HEK293 (cell line): ENCODE results near the gene SIKE1.

Experiments used
- EGR2 ChIP-seq: fragments of 450-650 bp; formaldehyde crosslinking; IDR thresholded peaks from 2 replicates; pipeline ENCODE4 v1.5.1; 2016; ENCODE audit warnings: low read depth, missing biosample characterization, missing genetic modification characterization
- HOXC10 ChIP-seq: sonication (generic); formaldehyde crosslinking; IDR thresholded peaks from 2 replicates; pipeline ENCODE4 v1.8.1; 2023; ENCODE audit warnings: mild to moderate bottlenecking, missing genetic modification reagents
- KLF9 ChIP-seq: fragments of 450-650 bp; formaldehyde crosslinking; IDR thresholded peaks from 2 replicates; pipeline ENCODE4 v1.5.1; 2016; ENCODE audit warnings: missing biosample characterization, missing genetic modification characterization, low read depth
- PRDM6 ChIP-seq: fragments of 450-650 bp; formaldehyde crosslinking; IDR thresholded peaks from 2 replicates; pipeline ENCODE4 v1.5.1; 2017; ENCODE audit warnings: missing biosample characterization, missing genetic modification characterization
- SP3 ChIP-seq: fragments of 450-650 bp; formaldehyde crosslinking; IDR thresholded peaks from 2 replicates; pipeline ENCODE4 v1.5.1; 2016; ENCODE audit warnings: missing biosample characterization, missing genetic modification characterization
- TCF7L2 ChIP-seq: IDR thresholded peaks from 2 replicates; pipeline ENCODE4 v1.6.1; 2011; ENCODE audit warnings: low read depth, mild to moderate bottlenecking, inconsistent platforms, low read length, moderate library complexity, borderline replicate concordance
- YY1 ChIP-seq: fragments of 450-650 bp; formaldehyde crosslinking; IDR thresholded peaks from 2 replicates; pipeline ENCODE4 v1.5.1; 2018; ENCODE audit warnings: missing biosample characterization, missing genetic modification characterization
- ZBTB17 ChIP-seq: fragments of 450-650 bp; formaldehyde crosslinking; IDR thresholded peaks from 2 replicates; pipeline ENCODE4 v1.5.1; 2016; ENCODE audit warnings: missing biosample characterization, missing genetic modification characterization
- ZEB2 ChIP-seq: fragments of 450-650 bp; formaldehyde crosslinking; IDR thresholded peaks from 2 replicates; pipeline ENCODE4 v1.5.1; 2016; ENCODE audit warnings: missing biosample characterization, missing genetic modification characterization
- ZFP41 ChIP-seq: fragments of 450-650 bp; formaldehyde crosslinking; IDR thresholded peaks from 2 replicates; pipeline ENCODE4 v1.5.1; 2016; ENCODE audit warnings: missing biosample characterization, missing genetic modification characterization, borderline replicate concordance
- ZNF155 ChIP-seq: fragments of 450-650 bp; formaldehyde crosslinking; IDR thresholded peaks from 2 replicates; pipeline ENCODE4 v1.5.1; 2016; ENCODE audit warnings: missing biosample characterization, missing genetic modification characterization
- ZNF2 ChIP-seq: fragments of 450-650 bp; formaldehyde crosslinking; IDR thresholded peaks from 2 replicates; pipeline ENCODE4 v1.5.1; 2016; ENCODE audit warnings: missing biosample characterization, missing genetic modification characterization
- ZNF324 ChIP-seq: fragments of 450-650 bp; formaldehyde crosslinking; IDR thresholded peaks from 2 replicates; pipeline ENCODE4 v1.5.1; 2016; ENCODE audit warnings: missing biosample characterization, missing genetic modification characterization
- ZNF335 ChIP-seq: fragments of 450-650 bp; formaldehyde crosslinking; conservative IDR thresholded peaks from 2 replicates; pipeline ENCODE4 v1.5.1; 2016; ENCODE audit warnings: missing biosample characterization, missing genetic modification characterization
- ZNF391 ChIP-seq: fragments of 450-650 bp; formaldehyde crosslinking; IDR thresholded peaks from 2 replicates; pipeline ENCODE4 v1.5.1; 2016; ENCODE audit warnings: low read depth, missing biosample characterization, missing genetic modification characterization, borderline replicate concordance
- ZNF398 ChIP-seq: fragments of 450-650 bp; formaldehyde crosslinking; IDR thresholded peaks from 2 replicates; pipeline ENCODE4 v1.5.1; 2017; ENCODE audit warnings: missing biosample characterization, missing genetic modification characterization
- ZNF501 ChIP-seq: fragments of 450-650 bp; formaldehyde crosslinking; IDR thresholded peaks from 2 replicates; pipeline ENCODE4 v1.5.1; 2016; ENCODE audit warnings: missing biosample characterization, missing genetic modification characterization
- ZNF529 ChIP-seq: fragments of 450-650 bp; formaldehyde crosslinking; IDR thresholded peaks from 2 replicates; pipeline ENCODE4 v1.5.1; 2017; ENCODE audit warnings: missing genetic modification characterization, missing biosample characterization; ENCODE audit not compliant: insufficient replicate concordance
- ZNF629 ChIP-seq: fragments of 450-650 bp; formaldehyde crosslinking; IDR thresholded peaks from 2 replicates; pipeline ENCODE4 v1.5.1; 2017; ENCODE audit warnings: missing biosample characterization, missing genetic modification characterization
- ZXDB ChIP-seq: fragments of 450-650 bp; formaldehyde crosslinking; IDR thresholded peaks from 2 replicates; pipeline ENCODE4 v1.5.1; 2016; ENCODE audit warnings: missing biosample characterization, missing genetic modification characterization
- TF ChIP-seq, protein P1 (sequence below): fragments of 450-650 bp; formaldehyde crosslinking; IDR thresholded peaks from 2 replicates; pipeline ENCODE4 v1.5.1; 2016; ENCODE audit warnings: missing biosample characterization, missing genetic modification characterization
- TF ChIP-seq, protein P2 (sequence below): fragments of 450-650 bp; formaldehyde crosslinking; IDR thresholded peaks from 2 replicates; pipeline ENCODE4 v1.5.1; 2016; ENCODE audit warnings: missing biosample characterization, missing genetic modification characterization
- TF ChIP-seq, protein P3 (sequence below): fragments of 450-650 bp; formaldehyde crosslinking; IDR thresholded peaks from 2 replicates; pipeline ENCODE4 v1.5.1; 2016; ENCODE audit warnings: missing biosample characterization, missing genetic modification characterization, borderline replicate concordance
- TF ChIP-seq, protein P4 (sequence below): fragments of 450-650 bp; formaldehyde crosslinking; IDR thresholded peaks from 2 replicates; pipeline ENCODE4 v1.5.1; 2017; ENCODE audit warnings: missing biosample characterization, missing genetic modification characterization
- TF ChIP-seq, protein P5 (sequence below): fragments of 450-650 bp; IDR thresholded peaks from 2 replicates; pipeline ENCODE4 v1.5.1; 2018; ENCODE audit warnings: missing biosample characterization, mild to moderate bottlenecking, missing genetic modification characterization
- TF ChIP-seq, protein P6 (sequence below): fragments of 450-650 bp; formaldehyde crosslinking; IDR thresholded peaks from 2 replicates; pipeline ENCODE4 v1.5.1; 2016; ENCODE audit warnings: missing biosample characterization, missing genetic modification characterization

The SIKE1 gene

GRCh38 chr1:114757455-114758255, 22.8 kb downstream of the SIKE1 start, which contains the start of gene CSDE1 (continued):
- TF ChIP-seq, protein P1, sequence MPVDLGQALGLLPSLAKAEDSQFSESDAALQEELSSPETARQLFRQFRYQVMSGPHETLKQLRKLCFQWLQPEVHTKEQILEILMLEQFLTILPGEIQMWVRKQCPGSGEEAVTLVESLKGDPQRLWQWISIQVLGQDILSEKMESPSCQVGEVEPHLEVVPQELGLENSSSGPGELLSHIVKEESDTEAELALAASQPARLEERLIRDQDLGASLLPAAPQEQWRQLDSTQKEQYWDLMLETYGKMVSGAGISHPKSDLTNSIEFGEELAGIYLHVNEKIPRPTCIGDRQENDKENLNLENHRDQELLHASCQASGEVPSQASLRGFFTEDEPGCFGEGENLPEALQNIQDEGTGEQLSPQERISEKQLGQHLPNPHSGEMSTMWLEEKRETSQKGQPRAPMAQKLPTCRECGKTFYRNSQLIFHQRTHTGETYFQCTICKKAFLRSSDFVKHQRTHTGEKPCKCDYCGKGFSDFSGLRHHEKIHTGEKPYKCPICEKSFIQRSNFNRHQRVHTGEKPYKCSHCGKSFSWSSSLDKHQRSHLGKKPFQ: 0 out of 2 replicates have a peak, but pooled peaks have one; percentile 17
- TF ChIP-seq ZNF398 (peak; percentile 61; the same call in 1 of the 2 replicates), ZNF391 (tag by site-specific recombination) (peak; percentile 27; the same call in 1 of the 2 replicates), ZBTB17 (tag by site-specific recombination) (peak; percentile 80), ZNF501 (tag by site-specific recombination) (peak; percentile 90), TCF7L2 (no peak), KLF9 (tag by site-specific recombination) (peak; percentile 48), ZFP41 (tag by site-specific recombination) (no peak), ZNF155 (no peak), SP3 (peak; percentile 83), ZNF529 (tag by site-specific recombination) (no peak), ZEB2 (tag by site-specific recombination) (peak; percentile 47), ZXDB (peak; percentile 91), PRDM6 (tag by site-specific recombination) (no peak), HOXC10 (no peak), EGR2 (tag by site-specific recombination) (0 out of 2 replicates have a peak, but pooled peaks have one; percentile 8), ZNF324 (tag by site-specific recombination) (peak; percentile 91), ZNF335 (peak; percentile 92), YY1 (tag by site-specific recombination) (peak; percentile 95), ZNF2 (tag by site-specific recombination) (peak; percentile 86; the same call in 1 of the 2 replicates), ZNF629 (tag by site-specific recombination) (peak; percentile 82)
- TF ChIP-seq, protein P2, sequence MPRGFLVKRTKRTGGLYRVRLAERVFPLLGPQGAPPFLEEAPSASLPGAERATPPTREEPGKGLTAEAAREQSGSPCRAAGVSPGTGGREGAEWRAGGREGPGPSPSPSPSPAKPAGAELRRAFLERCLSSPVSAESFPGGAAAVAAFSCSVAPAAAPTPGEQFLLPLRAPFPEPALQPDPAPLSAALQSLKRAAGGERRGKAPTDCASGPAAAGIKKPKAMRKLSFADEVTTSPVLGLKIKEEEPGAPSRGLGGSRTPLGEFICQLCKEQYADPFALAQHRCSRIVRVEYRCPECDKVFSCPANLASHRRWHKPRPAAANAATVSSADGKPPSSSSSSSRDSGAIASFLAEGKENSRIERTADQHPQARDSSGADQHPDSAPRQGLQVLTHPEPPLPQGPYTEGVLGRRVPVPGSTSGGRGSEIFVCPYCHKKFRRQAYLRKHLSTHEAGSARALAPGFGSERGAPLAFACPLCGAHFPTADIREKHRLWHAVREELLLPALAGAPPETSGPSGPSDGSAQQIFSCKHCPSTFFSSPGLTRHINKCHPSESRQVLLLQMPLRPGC (tag by site-specific recombination): peak; percentile 82; the same call in 1 of the 2 replicates
- TF ChIP-seq, protein P3, sequence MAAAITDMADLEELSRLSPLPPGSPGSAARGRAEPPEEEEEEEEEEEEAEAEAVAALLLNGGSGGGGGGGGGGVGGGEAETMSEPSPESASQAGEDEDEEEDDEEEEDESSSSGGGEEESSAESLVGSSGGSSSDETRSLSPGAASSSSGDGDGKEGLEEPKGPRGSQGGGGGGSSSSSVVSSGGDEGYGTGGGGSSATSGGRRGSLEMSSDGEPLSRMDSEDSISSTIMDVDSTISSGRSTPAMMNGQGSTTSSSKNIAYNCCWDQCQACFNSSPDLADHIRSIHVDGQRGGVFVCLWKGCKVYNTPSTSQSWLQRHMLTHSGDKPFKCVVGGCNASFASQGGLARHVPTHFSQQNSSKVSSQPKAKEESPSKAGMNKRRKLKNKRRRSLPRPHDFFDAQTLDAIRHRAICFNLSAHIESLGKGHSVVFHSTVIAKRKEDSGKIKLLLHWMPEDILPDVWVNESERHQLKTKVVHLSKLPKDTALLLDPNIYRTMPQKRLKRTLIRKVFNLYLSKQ (tag by site-specific recombination): no peak
- TF ChIP-seq, protein P4, sequence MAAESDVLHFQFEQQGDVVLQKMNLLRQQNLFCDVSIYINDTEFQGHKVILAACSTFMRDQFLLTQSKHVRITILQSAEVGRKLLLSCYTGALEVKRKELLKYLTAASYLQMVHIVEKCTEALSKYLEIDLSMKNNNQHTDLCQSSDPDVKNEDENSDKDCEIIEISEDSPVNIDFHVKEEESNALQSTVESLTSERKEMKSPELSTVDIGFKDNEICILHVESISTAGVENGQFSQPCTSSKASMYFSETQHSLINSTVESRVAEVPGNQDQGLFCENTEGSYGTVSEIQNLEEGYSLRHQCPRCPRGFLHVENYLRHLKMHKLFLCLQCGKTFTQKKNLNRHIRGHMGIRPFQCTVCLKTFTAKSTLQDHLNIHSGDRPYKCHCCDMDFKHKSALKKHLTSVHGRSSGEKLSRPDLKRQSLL (tag by site-specific recombination): 0 out of 2 replicates have a peak, but pooled peaks have one; percentile 32
- TF ChIP-seq, protein P5, sequence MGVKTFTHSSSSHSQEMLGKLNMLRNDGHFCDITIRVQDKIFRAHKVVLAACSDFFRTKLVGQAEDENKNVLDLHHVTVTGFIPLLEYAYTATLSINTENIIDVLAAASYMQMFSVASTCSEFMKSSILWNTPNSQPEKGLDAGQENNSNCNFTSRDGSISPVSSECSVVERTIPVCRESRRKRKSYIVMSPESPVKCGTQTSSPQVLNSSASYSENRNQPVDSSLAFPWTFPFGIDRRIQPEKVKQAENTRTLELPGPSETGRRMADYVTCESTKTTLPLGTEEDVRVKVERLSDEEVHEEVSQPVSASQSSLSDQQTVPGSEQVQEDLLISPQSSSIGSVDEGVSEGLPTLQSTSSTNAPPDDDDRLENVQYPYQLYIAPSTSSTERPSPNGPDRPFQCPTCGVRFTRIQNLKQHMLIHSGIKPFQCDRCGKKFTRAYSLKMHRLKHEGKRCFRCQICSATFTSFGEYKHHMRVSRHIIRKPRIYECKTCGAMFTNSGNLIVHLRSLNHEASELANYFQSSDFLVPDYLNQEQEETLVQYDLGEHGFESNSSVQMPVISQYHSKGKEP (tag by site-specific recombination): peak; percentile 76
- TF ChIP-seq, protein P6, sequence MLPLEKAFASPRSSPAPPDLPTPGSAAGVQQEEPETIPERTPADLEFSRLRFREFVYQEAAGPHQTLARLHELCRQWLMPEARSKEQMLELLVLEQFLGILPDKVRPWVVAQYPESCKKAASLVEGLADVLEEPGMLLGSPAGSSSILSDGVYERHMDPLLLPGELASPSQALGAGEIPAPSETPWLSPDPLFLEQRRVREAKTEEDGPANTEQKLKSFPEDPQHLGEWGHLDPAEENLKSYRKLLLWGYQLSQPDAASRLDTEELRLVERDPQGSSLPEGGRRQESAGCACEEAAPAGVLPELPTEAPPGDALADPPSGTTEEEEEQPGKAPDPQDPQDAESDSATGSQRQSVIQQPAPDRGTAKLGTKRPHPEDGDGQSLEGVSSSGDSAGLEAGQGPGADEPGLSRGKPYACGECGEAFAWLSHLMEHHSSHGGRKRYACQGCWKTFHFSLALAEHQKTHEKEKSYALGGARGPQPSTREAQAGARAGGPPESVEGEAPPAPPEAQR (tag by site-specific recombination): peak; percentile 42; the same call in 1 of the 2 replicates
